Subcutaneous abdominal adipose tissue (tissue), 5 donors: ENCODE data around the gene TMPRSS13.
"Not testable (repeated sequence)": the region's sequence is repeated elsewhere in the genome, so short reads cannot be mapped to it uniquely, and the experiment has no call there.

Source experiments
- H3K27ac ChIP-seq: one replicate; pipeline ENCODE4 v1.7.0; 2013; ENCODE audit warnings: low read depth, mild to moderate bottlenecking, inconsistent platforms, low read length, moderate library complexity
- H3K27me3 ChIP-seq, 5 donors: one replicate each; pipeline ENCODE4 v1.7.0; 2013; ENCODE audit warnings: low read length in 5 of 5, inconsistent platforms in 1 of 5; ENCODE audit not compliant: control insufficient read depth in 5 of 5, insufficient read depth in 4 of 5
- H3K36me3 ChIP-seq, 5 donors: one replicate each; pipeline ENCODE4 v1.7.0; 2013; ENCODE audit warnings: low read length in 5 of 5; ENCODE audit not compliant: control insufficient read depth in 5 of 5, insufficient read depth in 5 of 5
- H3K4me1 ChIP-seq, 5 donors: one replicate each; pipeline ENCODE4 v1.7.0; 2013; ENCODE audit warnings: low read length in 5 of 5, mild to moderate bottlenecking in 3 of 5, moderate library complexity in 1 of 5; ENCODE audit not compliant: control insufficient read depth in 5 of 5, insufficient read depth in 5 of 5
- H3K4me3 ChIP-seq, 5 donors: one replicate each; pipeline ENCODE4 v1.7.0; 2013; ENCODE audit warnings: low read length in 5 of 5, low read depth in 1 of 5
- H3K9ac ChIP-seq, 5 donors: one replicate each; pipeline ENCODE4 v1.7.0; 2013; ENCODE audit warnings: low read length in 5 of 5, mild to moderate bottlenecking in 4 of 5, moderate library complexity in 3 of 5
- H3K9me3 ChIP-seq, 5 donors: one replicate each; pipeline ENCODE4 v1.7.0; 2013; ENCODE audit warnings: low read length in 5 of 5; ENCODE audit not compliant: control insufficient read depth in 5 of 5
- donor health status: healthy.
- donor health status: healthy.
- donor health status: healthy.
- donor health status: healthy.
- donor health status: healthy.

TMPRSS13 gene

DNA sequence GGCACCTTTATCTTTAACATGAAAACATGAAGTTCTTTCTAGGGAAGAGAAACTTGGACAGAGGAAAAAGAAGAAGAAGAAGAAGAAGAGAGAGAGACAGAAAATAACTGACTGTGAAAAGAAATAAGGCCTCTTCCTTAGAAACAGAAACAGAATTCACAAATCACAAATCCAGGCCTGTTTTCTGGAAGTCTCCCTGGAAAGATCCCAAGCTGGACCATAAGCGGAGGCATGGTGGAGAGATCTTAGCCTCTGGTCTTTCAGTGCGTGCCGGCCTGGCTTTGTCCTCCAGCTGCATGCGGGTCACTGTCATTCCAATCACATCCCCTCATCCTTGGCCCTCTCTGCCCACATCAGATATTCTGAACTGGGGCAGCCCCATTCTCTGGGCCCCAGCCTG, 59.6 kb downstream of the TMPRSS13 start:
- Histone ChIP-seq H3K36me3 (peaks cover 0 to 2% (median 0%) of the 10 kb centered on the region in 5 donors), H3K27me3 (peaks cover 4 to 23% (median 17%) of the 10 kb centered on the region in 5 donors), H3K27ac (no peak overlapping the region), H3K4me3 (no peak overlapping the region), H3K4me1 (peaks cover 0 to 34% (median 15%) of the 10 kb centered on the region in 5 donors), H3K9me3 (no peaks in the 10 kb centered on the region), H3K9ac (no peak overlapping the region)

DNA sequence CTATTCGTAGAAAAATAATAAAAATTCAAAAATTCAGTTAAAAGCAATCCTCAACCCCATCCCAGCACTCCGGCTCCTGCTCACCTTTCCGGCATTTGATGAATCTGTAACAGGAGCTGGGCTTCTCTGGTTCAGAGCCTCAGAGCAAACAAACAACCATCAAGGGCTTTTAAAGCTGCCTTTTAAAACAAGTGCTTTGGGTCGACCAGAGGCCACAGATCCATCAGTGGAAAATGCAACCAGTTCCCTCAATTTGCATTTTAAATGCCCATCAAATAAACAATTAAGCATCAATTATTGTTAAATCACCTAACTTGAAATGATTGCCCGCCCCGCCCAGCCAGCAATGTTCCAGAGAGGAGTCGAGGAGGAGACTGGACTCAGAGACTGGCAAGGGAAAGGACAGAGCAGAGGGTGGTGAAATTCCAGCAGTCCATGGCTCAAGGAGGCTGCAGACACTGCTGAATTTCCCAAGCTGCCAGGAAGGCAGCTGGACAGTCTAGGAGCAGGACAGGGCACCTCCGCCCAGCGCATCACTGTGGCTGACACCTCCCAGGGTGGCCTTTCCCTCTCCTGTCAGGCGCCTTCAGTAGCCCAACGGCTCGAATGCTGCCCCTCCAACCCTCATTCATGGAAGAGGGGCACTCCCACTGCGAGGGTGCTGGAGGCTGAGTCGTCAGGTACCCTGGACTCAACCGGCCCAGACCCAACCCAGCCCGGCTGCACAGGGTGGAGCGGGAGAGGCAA, 60.2 kb downstream of the TMPRSS13 start:
- H3K4me3 ChIP-seq: no peak overlapping the region
- peaks cover 0 to 28% (median 9%) of the 10 kb centered on the region in 5 donors for H3K4me1 ChIP-seq
- peaks cover 0 to 2% (median 0%) of the 10 kb centered on the region in 5 donors for H3K36me3 ChIP-seq
- H3K9ac ChIP-seq: no peak overlapping the region
- H3K27me3 ChIP-seq: peaks cover 2 to 20% (median 14%) of the 10 kb centered on the region in 5 donors
- no peaks in the 10 kb centered on the region for H3K9me3 ChIP-seq
- H3K27ac ChIP-seq: no peak overlapping the region

DNA sequence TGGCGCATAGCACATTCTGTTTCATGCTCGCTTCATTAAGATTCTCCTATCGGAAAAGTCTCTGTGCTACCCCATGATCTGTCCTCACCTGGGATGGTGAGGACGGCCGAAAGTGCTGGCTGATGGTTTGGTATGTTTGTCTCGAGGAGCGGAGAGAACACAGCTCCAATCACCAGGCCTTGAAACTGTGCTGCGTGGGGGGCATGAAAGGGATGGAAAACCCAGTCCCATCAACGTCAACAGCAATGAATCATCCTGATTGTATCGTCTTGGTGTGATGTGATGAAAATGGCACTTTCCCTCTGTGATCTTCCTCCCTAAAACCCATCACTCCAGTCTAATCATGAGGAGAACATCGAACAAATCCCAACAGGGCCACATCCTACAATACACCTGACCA, 61.1 kb downstream of the TMPRSS13 start:
- Histone ChIP-seq H3K27ac (no peak overlapping the region), H3K4me3 (no peak overlapping the region), H3K27me3 (peaks cover 0 to 15% (median 9%) of the 10 kb centered on the region in 5 donors), H3K9me3 (no peaks in the 10 kb centered on the region), H3K36me3 (peaks cover 0 to 2% (median 0%) of the 10 kb centered on the region in 5 donors), H3K4me1 (peaks cover 0 to 19% (median 2%) of the 10 kb centered on the region in 5 donors), H3K9ac (no peak overlapping the region)

DNA sequence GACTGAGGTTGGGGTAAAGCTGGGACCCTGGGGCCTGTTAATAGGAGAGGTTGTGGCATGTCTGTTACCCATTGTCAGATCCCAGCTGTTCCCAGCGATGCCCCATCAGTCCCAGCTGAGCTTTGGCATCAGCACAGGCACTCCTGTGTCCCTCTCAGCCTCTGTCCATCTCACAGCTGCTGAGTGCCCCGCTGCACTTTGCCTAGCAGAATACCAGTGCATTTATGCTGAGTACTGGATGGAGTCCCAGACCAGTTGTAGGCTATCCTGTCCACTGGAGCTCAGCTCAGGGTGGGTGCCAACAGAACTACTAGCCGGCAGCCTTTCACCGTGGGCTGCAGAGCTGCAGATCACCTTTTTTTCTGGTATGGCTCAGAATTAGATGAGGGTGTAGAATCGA, 62.7 kb downstream of the TMPRSS13 start:
- H3K36me3 ChIP-seq: peaks cover 0 to 2% (median 0%) of the 10 kb centered on the region in 5 donors
- peaks cover 0 to 7% (median 0%) of the 10 kb centered on the region in 5 donors for H3K27me3 ChIP-seq
- peaks cover 3 to 27% (median 12%) of the 10 kb centered on the region in 5 donors for H3K4me1 ChIP-seq
- no peak overlapping the region for H3K4me3 ChIP-seq
- no peak overlapping the region for H3K9ac ChIP-seq
- H3K27ac ChIP-seq: no peak overlapping the region
- no peaks in the 10 kb centered on the region for H3K9me3 ChIP-seq

DNA sequence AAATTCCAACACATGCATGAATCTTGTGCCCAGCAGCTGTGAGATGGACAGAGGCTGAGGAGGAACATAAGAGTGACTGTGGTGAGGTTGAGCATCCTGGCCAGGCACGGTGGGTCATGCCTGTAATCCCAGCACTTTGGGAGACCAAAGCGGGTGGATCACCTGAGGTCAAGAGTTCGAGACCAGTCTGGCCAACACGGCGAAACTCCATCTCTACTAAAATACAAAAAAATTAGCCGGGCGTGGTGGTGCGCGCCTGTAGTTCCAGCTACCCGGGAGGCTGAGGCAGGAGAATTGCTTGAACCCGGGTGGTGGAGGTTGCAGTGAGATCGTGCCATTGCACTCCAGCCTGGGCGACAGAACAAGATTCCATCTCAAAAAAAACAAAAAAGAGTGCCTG, 63.7 kb downstream of the TMPRSS13 start:
- H3K27ac ChIP-seq, H3K4me3 ChIP-seq, H3K9me3 ChIP-seq, H3K9ac ChIP-seq, H3K36me3 ChIP-seq: not testable (repeated sequence)
- Histone ChIP-seq H3K4me1 (peaks cover 4 to 33% (median 12%) of the 10 kb centered on the region in 5 donors), H3K27me3 (peaks cover 0 to 13% (median 0%) of the 10 kb centered on the region in 5 donors)

DNA sequence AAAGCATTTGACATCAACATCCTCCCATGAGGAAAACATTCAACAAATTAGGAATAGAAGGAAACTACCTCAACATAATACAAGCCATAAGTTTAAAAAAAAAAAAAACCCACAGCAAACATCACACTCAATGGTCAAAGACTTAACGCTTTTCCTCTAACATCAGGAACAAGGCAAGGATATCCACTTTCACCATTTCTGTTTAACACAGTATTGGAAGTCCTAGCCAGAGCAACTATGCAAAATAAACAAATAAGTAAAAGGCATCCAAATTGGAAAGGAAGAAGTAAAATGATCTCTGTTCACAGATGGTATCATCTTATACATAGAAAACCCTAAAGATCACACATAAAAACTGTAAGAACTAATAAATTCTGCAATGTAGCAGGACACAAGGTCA, 65.8 kb downstream of the TMPRSS13 start:
- H3K27me3 ChIP-seq: peaks cover 0 to 13% (median 0%) of the 10 kb centered on the region in 5 donors
- H3K9me3 ChIP-seq: no peaks in the 10 kb centered on the region
- H3K4me3 ChIP-seq: no peak overlapping the region
- H3K27ac ChIP-seq: no peak overlapping the region
- H3K4me1 ChIP-seq: peaks cover 4 to 28% (median 11%) of the 10 kb centered on the region in 5 donors
- peaks cover 0 to 2% (median 0%) of the 10 kb centered on the region in 5 donors for H3K36me3 ChIP-seq
- H3K9ac ChIP-seq: no peak overlapping the region

DNA sequence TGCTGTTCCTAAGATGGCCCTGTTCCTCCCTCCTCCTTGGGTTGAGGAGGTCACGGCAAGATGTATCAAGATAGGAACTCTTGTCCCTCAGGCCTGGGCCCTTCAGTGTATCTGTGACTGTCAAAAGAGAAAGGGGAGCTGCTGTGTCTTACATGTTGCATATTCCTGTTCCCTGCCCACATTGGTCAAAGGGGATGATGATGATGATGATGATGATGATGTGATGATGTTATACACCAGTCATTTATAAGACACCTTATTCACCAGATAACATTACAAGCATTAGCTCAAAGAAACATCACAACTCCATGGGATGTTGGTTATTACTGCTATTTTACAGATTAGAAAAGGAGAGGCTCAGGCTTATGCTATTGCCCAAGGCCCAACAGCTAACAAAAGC, 66.4 kb downstream of the TMPRSS13 start:
- Histone ChIP-seq H3K4me1 (peaks cover 4 to 31% (median 11%) of the 10 kb centered on the region in 5 donors), H3K27me3 (peaks cover 0 to 9% (median 0%) of the 10 kb centered on the region in 5 donors), H3K27ac (peak overlapping the region; percentile 30), H3K9ac (no peak overlapping the region), H3K4me3 (no peak overlapping the region), H3K36me3 (peaks cover 0 to 2% (median 0%) of the 10 kb centered on the region in 5 donors), H3K9me3 (no peaks in the 10 kb centered on the region)

DNA sequence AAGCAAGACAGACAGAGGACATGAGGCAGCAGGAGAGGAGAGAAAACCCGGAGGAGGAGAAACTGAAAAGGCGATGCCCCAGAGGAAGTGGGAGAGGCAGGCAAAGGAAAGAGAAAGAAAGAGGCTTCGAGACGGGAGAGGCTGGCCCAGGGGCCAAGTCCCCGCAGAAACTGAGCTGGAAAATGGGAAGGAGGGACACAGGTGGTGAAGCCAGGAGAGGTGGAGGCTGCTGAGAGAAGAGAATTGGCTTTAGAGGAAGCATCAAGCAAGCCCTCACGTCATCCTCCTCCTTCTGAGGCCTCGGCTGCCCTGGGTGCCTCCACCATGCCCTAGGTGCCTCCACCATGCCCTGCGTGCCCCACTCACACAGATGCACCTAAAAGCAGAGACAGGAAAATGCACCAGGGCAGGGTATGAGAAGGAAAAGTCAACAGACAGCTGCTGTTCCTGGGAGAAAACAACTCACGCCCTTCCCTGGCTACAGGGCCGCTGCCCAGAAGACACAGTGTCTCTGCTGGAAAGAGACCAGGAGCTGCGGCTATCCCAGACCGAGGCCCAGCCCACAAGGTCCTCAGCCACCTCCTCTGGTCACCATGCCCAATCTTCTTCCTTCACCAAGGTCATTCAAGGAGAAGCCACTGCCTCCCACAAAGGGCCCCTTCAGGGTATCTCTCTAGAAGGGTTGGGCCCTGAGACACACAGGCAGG, 67.0 kb downstream of the TMPRSS13 start:
- peak overlapping the region; percentile 30 for H3K27ac ChIP-seq
- no peaks in the 10 kb centered on the region for H3K9me3 ChIP-seq
- peak overlapping the region in 4 of 5 donors; percentile 1 to 22 (median 7) for H3K4me3 ChIP-seq
- peaks cover 0 to 2% (median 0%) of the 10 kb centered on the region in 5 donors for H3K36me3 ChIP-seq
- H3K4me1 ChIP-seq: peaks cover 4 to 31% (median 11%) of the 10 kb centered on the region in 5 donors
- H3K27me3 ChIP-seq: peaks cover 0 to 9% (median 0%) of the 10 kb centered on the region in 5 donors
- H3K9ac ChIP-seq: peak overlapping the region in 3 of 5 donors; percentile 26 to 48 (median 40)

DNA sequence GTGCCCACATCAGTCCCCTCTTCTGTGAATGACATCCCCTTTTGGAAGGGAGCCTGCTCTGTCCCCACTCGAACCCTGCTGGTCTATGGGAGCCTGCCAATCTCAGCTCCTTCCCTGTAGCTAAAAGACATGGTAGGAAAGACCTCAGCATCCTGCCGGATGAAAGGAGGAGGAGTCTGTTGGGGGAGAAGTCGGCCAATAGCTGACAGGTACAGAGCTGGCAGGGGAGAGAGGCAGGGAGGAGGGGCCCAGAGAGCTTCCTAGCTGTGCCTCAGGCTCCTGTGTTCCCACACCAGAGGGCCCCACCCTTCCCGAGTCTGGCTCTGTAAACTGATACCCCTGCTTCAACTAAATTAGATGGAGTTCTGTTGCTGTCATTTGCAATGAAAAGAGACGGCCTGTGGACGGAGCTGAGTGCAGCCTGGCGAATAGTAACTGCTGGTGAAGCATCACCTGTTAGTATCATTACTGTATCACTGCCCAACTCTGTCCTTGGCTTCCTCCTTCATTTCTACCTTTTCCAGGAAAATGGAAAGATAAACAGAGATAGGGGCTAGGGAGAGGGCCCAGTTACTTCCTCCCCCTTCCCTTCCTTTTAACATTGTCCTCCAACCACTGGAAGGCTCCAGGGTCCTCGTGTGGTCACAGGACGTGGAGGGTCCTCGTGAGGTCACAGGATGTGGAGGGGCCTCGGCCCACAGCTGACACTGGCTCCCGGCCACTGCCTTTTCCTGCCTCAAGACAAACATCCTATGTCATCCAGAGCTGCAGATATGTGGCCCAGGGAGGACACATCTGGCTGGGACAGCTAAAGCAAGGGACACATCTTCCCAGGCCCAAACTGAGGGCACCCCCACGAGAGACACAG, 67.8 kb downstream of the TMPRSS13 start:
- H3K4me1 ChIP-seq: peaks cover 4 to 31% (median 15%) of the 10 kb centered on the region in 5 donors
- H3K9me3 ChIP-seq: no peaks in the 10 kb centered on the region
- H3K4me3 ChIP-seq: peak overlapping the region in 4 of 5 donors; percentile 1 to 22 (median 7)
- peak overlapping the region; percentile 30 for H3K27ac ChIP-seq
- peaks cover 0 to 9% (median 0%) of the 10 kb centered on the region in 5 donors for H3K27me3 ChIP-seq
- peak overlapping the region in 2 of 5 donors; percentile 26 to 40 for H3K9ac ChIP-seq
- peaks cover 0 to 2% (median 0%) of the 10 kb centered on the region in 5 donors for H3K36me3 ChIP-seq
